Prostate gland (tissue), 2 donors: ENCODE data around the gene STAT3. TPM values are rescaled to one million over a fixed set of nuclear protein-coding genes. Genes with fewer than 3 reads are reported as not detected.
A peak's percentile ranks its signal among the peaks of the same experiment; 100 is the strongest.

Source experiments
- DNase-seq: peaks from one replicate; pipeline ENCODE4 v3.0.0-alpha.2; 2019; ENCODE audit warnings: low spot score
- H3K27ac ChIP-seq, 2 donors: fragments of 200-600 bp; sonication (generic); 2 replicates each; pipeline ENCODE4 v1.5.1; 2017 to 2019
- H3K27me3 ChIP-seq: fragments of 200-600 bp; sonication (generic); replicated peaks from 2 replicates; pipeline ENCODE4 v1.5.1; 2019; ENCODE audit not compliant: insufficient read depth
- H3K36me3 ChIP-seq, 2 donors: fragments of 200-600 bp; sonication (generic); 1 replicate in 1 of 2; 2 replicates in 1 of 2; pipeline versions ENCODE4 v1.5.1 to v1.8.1; 2017 to 2019
- H3K4me1 ChIP-seq: fragments of 200-600 bp; sonication (generic); replicated peaks from 2 replicates; pipeline ENCODE4 v1.5.1; 2019
- H3K4me3 ChIP-seq, 2 donors: fragments of 200-600 bp; sonication (generic); 2 replicates each; pipeline ENCODE4 v1.5.1; 2017 to 2019
- H3K9me3 ChIP-seq: fragments of 200-600 bp; sonication (generic); 2 replicates; pipeline ENCODE4 v1.5.1; 2017
- CTCF ChIP-seq, 4 experiments: fragments of 200-600 bp in 2 of 4; fragments of 450-650 bp in 2 of 4; sonication (generic) in 2 of 4; IDR thresholded peaks; 1 replicate in 3 of 4; 2 replicates in 1 of 4; pipeline ENCODE4 v1.5.1; 2016 to 2019; ENCODE audit warnings: antibody characterized with exemption in 4 of 4, mild to moderate bottlenecking in 2 of 4, moderate library complexity in 2 of 4
- POLR2A ChIP-seq: fragments of 450-650 bp; IDR thresholded peaks from one replicate; pipeline ENCODE4 v1.6.1; 2016; ENCODE audit warnings: antibody characterized with exemption, mild to moderate bottlenecking
- POLR2AphosphoS5 ChIP-seq: sonication (generic); formaldehyde crosslinking; IDR thresholded peaks from one replicate; pipeline ENCODE4 v1.6.1; 2017; ENCODE audit warnings: antibody characterized with exemption
- WGBS: methylation state at CpG from one replicate; pipeline ENCODE4 v1.1.5; 2018; 5-methylcytosine and 5-hydroxymethylcytosine counted together
- intact Hi-C: fragments of 100-400 bp; cut with DNase I; formaldehyde crosslinking; loops from one replicate; pipeline ENCODE4 v1.14.2; 2022
- total RNA-seq, 2 donors: library from RNA; depleted of rRNA; stranded (reverse); fragments of >200 nt; gene quantifications; one replicate each; pipeline ENCODE4 v1.1.0, GENCODE V29; 2016

STAT3 gene
- total RNA-seq, 2 donors from 2014 or later = 188 to 230 TPM

GRCh38 chr17:42358434-42358833 lies 29.8 kb downstream of the STAT3 start:
- no peak overlapping the region for H3K27ac ChIP-seq
- WGBS = 22% methylated on average over 1 of the region's 1 CpG
- H3K4me1 ChIP-seq = peaks cover 14% of the 10 kb centered on the region
- no peak overlapping the region for H3K4me3 ChIP-seq
- no peaks in the 10 kb centered on the region for H3K9me3 ChIP-seq
- no peak for TF ChIP-seq POLR2AphosphoS5
- no peak for TF ChIP-seq CTCF (IDR thresholded peaks at IDR 0.05)
- no peak for TF ChIP-seq POLR2A
- no peak for DNase-seq
- no peaks in the 10 kb centered on the region for H3K36me3 ChIP-seq
- H3K27me3 ChIP-seq = no peaks in the 10 kb centered on the region
- intact Hi-C loops = no loop called here

GRCh38 chr17:42354956-42355843 lies 33.0 kb downstream of the STAT3 start:
- no peak for TF ChIP-seq POLR2AphosphoS5
- TF ChIP-seq POLR2A = no peak
- TF ChIP-seq CTCF (IDR thresholded peaks at IDR 0.05) = no peak
- Histone ChIP-seq H3K9me3 (no peaks in the 10 kb centered on the region), H3K4me3 (no peak overlapping the region), H3K27ac (no peak overlapping the region), H3K36me3 (no peaks in the 10 kb centered on the region), H3K27me3 (no peaks in the 10 kb centered on the region), H3K4me1 (peaks cover 11% of the 10 kb centered on the region)
- 48% methylated on average over 3 of the region's 3 CpGs for WGBS
- DNase-seq = no peak
- intact Hi-C loops = no loop called here

GRCh38 chr17:42348104-42348503 lies 40.1 kb downstream of the STAT3 start:
- Histone ChIP-seq H3K27ac (peak overlapping the region in 1 of 2 donors; percentile 67), H3K4me1 (peaks cover 3% of the 10 kb centered on the region), H3K4me3 (no peak overlapping the region)

GRCh38 chr17:42347606-42348005 lies 40.6 kb downstream of the STAT3 start:
- no peak for DNase-seq
- intact Hi-C loops = no loop called here
- H3K4me3 ChIP-seq = no peak overlapping the region
- peak overlapping the region; percentile 57 to 67 for H3K27ac ChIP-seq
- H3K36me3 ChIP-seq = peaks cover under 1 to 2% of the 10 kb centered on the region in 2 donors
- WGBS = 71% methylated on average over 3 of the region's 3 CpGs
- H3K9me3 ChIP-seq = no peaks in the 10 kb centered on the region
- TF ChIP-seq POLR2A (no peak), CTCF (IDR thresholded peaks at IDR 0.05) (no peak), POLR2AphosphoS5 (no peak)
- H3K4me1 ChIP-seq = peaks cover 3% of the 10 kb centered on the region
- no peaks in the 10 kb centered on the region for H3K27me3 ChIP-seq

More at GRCh38 chr17:42348104-42348503, 40.1 kb downstream of the STAT3 start:
- Histone ChIP-seq H3K27me3 (no peaks in the 10 kb centered on the region), H3K36me3 (peaks cover 0 to 2% of the 10 kb centered on the region in 2 donors), H3K9me3 (no peaks in the 10 kb centered on the region)
- no peak for DNase-seq
- TF ChIP-seq POLR2A (no peak), CTCF (IDR thresholded peaks at IDR 0.05) (no peak), POLR2AphosphoS5 (no peak)
- intact Hi-C loops = no loop called here
- WGBS = 97% methylated on average over 3 of the region's 3 CpGs

- TF ChIP-seq POLR2A (no peak), CTCF (IDR thresholded peaks at IDR 0.05) (no peak), POLR2AphosphoS5 (peak; percentile 70)
- intact Hi-C loops = no loop called here
- Histone ChIP-seq H3K9me3 (no peaks in the 10 kb centered on the region), H3K27ac (peak overlapping the region; percentile 57 to 67), H3K36me3 (peaks cover 2 to 4% of the 10 kb centered on the region in 2 donors), H3K27me3 (no peaks in the 10 kb centered on the region), H3K4me3 (no peak overlapping the region), H3K4me1 (peaks cover 3% of the 10 kb centered on the region)
- DNase-seq = peak; percentile 69
Observed at GRCh38 chr17:42347198-42347597, 41.0 kb downstream of the STAT3 start.
